GM18519 (cell line): Measurements from ENCODE around the gene TM7SF2.
"Not testable (repeated sequence)": the region's sequence is repeated elsewhere in the genome, so short reads cannot be mapped to it uniquely, and the experiment has no call there.

ENCODE experiments used
- ATAC-seq: cut with Tn5 transposase; IDR thresholded peaks from one replicate; pipeline ENCODE4 v1.9.1; 2021; ENCODE audit warnings: mild to moderate bottlenecking, moderate library complexity; ENCODE audit not compliant: unreplicated experiment, low FRiP score

The TM7SF2 gene

DNA sequence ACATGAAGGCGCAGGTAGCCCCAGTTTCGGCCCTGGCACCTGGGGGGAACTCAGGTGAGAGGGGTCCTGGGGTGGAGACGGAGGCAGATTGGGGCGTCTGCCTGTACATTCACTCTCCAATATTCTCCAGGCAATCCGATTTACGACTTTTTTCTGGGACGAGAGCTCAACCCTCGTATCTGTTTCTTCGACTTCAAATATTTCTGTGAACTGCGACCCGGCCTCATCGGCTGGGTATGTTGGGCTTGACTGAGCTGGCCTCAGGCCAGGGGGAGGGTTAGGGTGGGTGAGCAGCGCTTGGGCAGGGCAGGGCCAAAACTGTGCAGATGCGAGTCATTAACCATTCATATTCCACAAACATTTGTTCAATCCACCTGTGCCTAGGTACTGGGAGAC is 1.7 kb downstream of the TM7SF2 start:
- ATAC-seq: no peak

DNA sequence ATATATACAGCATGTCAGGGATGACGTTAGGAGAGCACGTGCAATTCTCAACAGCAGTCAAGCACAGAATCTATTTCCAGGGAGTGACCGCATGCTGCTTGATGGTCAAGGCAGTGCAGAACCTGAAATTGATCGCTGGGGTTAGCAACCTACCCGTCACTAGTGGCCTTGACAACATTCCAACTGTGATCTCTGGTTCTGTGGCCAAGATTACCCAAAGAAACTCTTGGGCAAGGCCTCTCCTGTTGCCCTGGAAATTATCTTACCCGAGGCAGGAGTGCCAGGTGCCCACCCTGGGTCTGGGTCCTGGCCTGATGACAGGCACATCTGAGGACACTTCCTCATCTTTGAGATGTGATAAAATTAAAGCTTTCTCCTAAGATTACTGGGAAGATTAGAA is 2.2 kb downstream of the TM7SF2 start:
- no peak for ATAC-seq

DNA sequence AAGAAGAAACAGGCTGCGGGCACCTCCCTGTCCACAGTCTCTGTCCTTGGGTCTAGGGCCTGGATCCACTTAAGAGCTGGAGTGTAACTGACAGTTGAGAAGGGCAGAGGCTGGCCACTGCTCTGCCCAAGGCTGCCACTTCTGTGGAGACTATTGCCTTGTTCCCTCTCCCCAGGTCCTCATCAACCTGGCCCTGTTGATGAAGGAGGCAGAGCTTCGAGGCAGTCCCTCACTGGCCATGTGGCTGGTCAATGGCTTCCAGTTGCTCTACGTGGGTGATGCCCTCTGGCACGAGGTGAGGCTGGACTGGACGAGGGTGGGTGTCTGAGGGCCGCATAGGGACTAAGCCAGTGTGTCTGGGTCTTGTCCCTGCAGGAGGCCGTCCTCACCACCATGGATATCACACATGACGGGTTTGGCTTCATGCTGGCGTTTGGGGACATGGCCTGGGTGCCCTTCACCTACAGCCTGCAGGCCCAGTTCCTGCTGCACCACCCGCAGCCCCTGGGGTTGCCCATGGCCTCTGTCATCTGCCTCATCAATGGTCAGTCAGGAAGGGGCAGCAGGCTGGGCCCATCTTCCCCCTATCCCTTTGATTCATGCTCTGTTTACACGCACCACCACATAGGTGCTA is 3.0 kb downstream of the TM7SF2 start:
- ATAC-seq: no peak

DNA sequence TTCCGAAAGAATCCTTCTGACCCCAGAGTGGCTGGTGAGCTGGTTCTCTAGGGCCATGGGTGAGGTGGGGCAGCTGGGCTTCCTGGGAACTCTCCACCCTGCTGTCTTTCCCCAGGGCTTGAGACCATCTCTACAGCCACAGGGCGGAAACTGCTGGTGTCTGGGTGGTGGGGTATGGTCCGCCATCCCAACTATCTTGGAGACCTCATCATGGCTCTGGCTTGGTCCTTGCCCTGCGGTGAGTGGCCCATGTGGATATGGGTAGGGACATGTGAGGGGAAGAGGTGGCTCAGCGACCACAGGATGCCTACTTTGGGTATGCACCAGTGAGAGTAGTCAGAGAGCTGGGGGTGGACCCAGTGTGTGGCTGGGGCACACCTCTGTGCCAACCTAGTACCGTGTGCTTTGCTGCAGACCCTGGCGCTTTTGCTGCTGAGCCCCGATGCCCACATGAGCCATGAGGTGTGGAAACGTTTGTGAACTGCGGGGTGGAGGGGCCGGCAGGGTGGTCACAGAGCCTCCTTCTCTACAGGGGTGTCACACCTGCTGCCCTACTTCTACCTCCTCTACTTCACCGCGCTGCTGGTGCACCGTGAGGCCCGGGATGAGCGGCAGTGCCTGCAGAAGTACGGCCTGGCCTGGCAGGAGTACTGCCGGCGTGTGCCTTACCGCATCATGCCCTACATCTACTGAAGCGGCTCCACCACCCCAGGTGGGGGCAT is 3.9 kb downstream of the TM7SF2 start:
- no peak for ATAC-seq

DNA sequence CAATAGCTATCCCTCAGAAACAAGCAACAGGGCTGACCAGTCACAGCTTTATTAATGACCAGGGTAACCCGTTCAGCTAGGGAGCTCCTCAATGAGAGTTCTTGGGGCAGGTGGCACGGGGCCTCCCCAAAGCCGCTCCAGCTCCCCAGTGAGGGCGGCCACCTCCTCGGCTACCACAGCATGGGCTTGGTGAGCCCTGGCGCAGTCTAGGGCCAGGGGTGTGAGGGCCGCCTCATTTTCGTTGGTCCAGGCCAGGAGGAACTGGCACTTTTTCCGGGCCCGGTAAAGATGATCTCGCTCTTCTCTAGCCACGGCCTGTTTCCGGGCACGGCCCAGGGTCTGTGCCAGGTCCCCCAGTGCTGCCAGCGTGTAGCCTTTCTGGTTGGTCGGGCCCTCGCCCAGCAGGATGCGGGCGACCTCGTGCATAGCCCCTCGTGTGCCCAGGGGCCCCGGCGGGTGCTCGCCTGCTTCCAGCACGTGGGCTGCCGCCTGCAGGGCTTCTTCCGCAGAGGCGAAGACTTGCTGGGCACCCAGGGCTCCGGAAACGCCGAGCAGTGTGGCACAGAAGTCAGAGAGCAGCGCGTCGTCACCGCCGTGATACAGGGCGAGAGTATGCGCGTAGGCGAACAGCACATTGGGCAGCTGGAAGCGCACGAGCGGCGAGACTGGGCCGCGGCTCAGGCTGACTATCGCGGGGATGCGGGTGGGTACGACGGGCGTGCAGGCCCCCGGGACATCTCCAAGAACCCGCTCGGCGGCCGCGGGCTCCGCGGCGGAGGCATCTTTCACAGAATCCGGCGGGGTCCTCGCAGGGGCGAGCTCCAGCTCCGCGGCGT is 4.9 kb downstream of the TM7SF2 start:
- no peak for ATAC-seq

DNA sequence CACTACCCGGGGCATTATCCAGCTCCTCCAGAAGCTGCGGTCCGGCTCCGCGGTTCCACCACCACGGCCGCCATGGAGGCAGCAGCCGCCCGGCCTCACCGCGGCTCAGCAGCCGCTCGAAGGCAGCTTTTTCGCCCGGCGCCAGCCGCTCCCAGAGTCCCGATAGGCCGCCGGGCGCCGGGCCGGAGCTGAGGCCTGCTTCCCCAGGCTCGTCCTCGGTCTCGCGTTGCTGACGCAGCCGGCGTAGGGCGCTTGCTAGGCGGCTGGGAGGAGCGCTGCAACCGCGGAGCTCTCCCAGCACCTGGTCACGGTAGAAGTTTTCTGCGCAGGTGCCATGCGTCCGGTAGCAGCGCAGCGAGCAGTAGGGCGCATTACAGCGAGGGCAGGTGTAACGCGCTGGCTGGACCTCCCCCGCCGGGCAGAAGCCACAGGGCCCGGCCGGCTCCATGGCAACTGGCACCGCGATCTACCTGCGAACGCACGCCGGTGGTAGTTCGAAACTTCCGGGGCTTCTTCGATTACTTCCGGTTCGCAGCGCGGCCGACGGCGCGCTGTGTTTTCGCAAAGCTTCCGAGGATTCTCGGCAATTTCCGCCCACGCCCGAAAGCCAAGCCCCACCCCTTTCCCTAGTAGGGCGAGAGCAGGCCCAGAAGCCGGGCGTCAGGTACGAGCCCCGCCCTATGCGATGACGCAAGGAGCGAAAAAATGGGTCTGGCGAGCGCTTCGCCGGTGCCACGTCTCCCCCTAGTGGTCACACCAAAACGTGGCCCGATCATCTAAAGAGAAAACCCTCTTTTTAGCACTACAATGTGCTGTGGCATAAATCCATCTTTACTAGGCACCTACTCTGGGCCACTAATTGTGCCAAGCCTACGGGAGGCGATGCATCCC is 5.8 kb downstream of the TM7SF2 start, which contains the start of gene ZNHIT2:
ZNHIT2 (minus strand) TSS at position 496 of the 891 bp plus-strand sequence; CDS start at position 448, 48 bp downstream.
- peak; percentile 29 for ATAC-seq

DNA sequence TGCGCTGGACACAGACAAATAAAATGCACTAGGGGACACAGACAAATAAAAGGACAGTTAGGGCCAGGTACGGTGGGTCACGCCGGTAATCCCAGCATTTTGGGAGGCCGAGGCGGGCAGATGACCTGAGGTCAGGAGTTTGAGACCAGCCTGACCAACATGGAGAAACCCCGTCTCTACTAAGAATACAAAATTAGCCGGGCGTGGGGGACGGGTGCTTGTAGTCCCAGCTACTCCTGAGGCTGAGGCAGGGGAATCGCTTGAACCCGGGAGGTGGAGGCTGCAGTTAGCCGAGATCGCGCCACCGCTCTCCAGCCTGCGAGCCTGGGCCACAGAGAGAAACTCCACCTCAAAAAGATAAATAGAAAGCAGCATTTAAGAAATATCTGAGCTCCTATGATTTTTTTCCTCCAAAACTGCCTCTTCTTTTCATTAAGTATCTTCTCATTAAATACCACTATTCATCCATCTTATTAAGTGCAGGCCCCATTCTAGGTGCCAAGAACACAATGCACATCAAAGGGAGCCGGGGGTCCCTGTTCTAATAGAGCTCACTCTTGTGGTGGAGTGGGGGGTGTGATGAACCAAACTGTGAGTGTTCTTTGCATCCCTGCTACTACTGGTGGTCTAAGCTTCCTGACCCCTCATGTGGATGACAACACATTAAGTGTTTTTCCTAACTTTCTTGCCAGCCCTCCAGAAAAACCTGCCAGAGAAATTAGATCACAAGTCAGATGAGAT is 6.6 kb downstream of the TM7SF2 start:
- no peak for ATAC-seq

DNA sequence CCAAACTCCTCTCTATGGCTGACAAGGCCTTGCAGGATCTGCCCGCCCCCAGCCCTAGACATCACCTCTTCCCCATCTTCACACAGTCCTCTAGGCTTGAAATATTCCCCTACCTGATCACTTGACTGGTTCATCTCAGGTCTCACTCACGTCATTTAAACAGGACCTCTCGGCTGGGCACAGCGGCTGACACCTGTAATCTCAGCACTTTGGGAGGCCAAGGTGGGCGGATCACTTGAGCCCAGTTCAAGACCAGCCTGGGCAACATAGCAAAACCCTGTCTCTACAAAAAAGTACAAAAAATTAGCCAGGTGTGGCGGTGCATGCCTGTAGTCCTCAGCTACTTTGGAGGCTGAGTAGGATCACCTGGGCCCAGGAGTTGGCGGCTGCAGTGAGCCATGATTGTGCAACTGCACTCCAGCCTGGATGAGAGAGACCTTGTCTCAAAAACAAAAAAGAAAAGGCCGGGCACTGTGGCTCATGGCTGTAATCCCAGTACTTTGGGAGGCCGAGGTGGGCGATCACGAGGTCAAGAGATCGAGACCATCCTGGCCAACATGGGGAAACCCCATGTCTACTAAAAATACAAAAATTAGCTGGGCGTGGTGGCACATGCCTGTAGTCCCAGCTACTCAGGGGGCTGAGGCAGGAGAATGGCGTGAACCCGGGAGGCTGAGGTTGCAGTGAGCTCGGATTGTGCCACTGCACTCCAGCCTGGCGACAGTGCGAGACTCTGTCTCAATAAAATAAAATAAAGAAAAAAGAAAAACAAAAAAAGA is 7.4 kb downstream of the TM7SF2 start:
- not testable (repeated sequence) for ATAC-seq

DNA sequence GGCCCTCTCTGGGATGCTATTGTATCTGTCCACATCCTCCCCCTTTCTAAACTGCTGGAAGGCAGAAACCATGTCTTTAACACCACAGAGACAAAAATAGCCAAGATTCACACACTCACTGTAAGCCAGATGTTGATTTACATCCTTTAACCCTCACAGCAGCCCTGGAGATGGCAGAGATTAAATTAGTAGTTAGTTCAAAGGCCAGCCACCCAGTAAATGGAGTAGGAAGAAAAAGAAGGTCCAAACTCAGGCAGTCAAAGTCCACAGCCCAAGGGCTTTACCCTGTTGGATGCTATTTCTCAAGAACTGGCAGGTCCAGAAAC is 8.0 kb downstream of the TM7SF2 start:
- no peak for ATAC-seq

DNA sequence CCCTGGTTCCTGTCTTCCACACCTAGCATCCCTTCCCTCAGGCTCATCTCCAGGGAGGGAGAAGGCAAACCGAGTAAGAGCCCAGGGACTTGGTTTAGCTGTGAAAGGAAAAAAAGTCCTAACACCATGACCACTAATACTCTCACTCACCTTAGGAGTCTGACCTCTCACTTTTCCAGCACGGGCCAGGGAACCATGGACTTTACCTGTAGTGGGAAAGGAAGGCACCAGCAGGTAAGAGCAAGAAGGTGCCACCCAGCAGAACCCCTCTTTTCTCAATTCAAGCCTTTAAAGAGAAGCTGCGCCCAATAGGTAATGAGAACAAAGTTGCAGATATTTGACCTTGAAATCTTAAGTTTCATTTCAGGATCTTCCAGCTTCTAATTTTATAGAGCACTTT is 9.2 kb downstream of the TM7SF2 start:
- ATAC-seq: no peak

DNA sequence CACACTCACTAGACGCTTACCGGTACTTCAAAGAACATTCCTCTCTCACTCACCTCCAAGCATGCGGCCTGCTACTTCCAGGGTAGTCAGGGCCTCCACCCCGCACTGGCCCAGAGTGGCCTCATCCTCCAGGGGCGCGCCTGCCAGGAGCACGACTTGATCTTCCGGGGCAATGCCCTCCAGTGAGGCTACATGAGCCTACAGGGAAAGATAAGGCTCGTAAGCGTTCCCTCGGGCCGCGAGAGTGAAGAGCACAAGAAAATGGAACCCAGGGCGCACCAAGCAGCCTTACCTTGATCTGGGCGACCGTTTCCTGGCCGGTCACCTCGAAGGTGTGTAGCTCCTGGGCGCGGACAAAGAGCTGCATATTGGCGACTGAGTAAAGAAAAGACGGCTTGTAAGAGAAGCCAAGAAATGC is 9.8 kb downstream of the TM7SF2 start:
- ATAC-seq: no peak

DNA sequence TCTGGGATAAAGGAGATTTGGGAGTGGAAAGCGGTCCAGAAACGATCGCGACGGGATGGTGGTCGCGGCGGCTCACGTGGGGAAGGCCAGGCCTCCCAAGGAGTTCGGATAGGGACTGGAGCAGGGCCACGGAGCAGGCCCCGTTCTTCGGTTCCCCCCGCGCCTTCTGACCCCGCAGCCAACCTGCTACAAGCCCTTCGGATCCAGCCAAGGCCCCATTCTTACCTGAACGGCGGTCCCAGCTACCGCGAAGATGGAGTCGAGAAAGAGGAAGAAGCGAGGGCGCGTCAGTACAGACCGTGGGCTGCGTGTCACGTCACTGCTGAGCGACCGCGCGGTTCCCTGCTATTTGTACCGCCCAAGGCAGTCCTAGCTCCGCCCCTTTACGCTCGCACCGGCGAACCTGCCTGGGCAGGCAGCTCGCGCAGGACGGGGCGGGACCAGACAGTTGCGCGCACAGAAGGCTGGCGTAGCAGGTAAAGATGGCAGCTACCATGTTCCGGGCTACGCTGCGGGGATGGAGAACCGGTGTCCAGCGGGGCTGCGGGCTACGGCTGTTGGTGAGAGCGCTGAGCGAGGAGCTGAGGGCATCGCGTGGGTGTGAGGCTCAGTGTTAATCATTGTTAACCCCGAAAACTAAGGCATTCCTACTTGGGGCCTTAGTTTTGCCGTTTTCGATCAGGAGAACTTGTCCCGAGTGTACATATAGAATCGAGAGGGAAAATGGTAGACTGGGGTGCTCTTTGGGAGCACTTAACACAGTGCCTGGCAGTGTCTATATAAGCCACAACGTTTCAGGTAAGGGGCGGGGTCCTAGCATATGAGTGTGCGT is 10.4 kb downstream of the TM7SF2 start, which contains the start of the genes FAU and MRPL49:
FAU (minus strand) TSS at position 270 of the 832 bp plus-strand sequence. CDS start 321 bp downstream, outside the sequence.
MRPL49 (plus strand) TSS at position 457 of the 832 bp plus-strand sequence; CDS start at position 483, 26 bp downstream.
- peak; percentile 52 for ATAC-seq

DNA sequence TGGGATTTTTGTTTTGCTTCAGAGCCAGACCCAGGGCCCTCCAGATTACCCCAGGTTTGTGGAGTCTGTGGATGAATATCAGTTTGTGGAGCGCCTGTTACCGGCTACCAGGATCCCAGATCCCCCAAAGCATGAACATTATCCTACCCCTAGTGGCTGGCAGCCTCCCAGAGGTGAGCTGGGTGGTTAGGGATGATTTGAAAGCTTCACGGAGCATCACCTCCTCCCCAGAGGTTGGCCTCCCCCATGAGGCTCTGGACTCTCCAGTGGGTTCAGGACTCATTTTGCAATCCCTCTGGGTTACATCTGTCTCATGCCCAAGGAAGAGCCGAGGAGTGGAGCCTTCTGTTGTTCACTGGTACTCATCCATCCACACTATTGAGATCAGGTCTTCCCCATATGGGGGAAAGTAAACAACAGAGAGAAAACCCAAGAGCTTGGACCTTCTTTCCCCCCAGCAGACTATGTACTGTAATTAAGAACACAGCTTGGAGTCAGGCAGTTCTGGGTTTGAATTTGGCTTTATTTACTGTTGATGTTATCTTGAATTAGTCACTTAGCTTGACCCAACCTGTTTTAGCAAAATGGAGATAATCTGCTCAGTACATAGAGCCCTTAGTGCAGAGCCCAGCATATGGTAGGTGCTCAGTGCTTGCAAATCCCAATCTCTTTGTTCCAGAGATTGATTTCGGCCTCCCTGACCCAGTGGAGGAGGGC is 13.0 kb downstream of the TM7SF2 start:
- ATAC-seq: no peak

DNA sequence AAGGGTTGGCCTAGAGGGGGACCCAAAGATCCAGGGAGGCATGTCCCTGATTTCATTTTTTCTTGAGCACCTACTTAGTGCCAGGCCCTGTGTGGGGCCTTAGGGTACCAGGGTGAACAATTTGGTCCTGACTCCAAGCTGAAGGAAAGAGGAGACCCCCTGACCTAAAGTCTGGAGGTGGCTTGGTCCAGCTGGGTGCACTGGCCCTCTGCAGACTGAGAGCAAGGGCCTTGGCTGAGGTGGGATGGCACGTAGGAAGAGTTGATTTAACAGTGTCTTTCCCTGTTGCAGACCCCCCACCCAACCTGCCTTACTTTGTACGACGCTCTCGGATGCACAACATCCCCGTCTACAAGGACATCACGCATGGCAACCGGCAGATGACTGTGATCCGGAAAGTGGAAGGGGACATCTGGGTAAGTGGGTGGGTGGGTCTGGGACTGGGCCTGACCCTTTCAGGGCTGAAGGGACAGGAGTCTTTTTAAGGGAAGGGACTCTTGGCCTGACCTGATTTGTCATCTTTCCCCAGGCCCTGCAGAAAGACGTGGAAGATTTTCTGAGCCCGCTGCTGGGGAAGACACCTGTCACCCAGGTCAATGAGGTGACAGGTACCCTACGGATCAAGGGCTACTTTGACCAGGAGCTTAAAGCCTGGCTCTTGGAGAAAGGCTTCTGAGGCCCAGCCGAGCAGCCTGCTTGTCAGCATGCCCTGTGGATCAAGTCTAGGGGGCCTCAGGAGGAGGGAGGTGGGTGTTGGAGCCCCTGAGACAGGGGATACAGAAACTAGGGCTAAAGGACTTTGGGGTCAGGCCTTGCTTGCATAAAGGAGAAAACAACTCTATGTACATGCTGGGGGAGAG is 13.8 kb downstream of the TM7SF2 start:
- no peak for ATAC-seq

DNA sequence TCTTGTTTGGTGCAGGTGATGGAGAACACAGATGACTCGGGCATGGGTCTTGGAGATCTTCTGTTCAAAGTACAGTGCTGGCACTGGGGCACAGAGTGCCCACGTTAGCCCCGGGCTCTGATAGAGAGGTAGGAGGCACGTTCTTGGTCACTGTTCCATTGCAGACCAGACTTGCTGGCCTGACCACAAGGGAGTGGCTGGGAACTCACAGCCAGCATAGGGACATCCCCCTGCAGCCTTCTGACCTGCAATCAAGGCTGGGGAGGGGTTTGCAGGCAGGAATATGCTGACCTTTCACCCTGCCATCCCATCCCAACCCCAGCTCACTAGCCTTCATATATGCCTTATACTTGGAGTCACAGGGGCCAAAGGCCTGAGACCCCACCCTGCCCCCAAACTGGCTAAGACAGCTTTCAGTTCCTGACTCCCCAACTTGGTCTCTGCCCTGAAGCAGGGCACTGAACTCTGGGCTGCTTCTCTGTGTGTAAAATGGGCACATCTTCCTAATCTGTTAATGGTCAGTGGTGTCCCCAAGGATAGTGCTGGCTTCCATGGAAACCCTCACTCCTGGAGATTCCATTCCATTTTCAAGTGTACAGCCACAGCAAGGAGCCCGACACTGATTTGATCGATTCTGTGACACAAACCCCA is 15.1 kb downstream of the TM7SF2 start:
- no peak for ATAC-seq
